ENCODE data around the gene MAP3K10.

MAP3K10 gene

GRCh38 chr19:40233811-40234389 lies 42.7 kb downstream of the MAP3K10 start:
- no peak for DNase-seq (ENCODE audit: low spot score)

GRCh38 chr19:40234429-40235237 lies 43.4 kb downstream of the MAP3K10 start:
- DNase-seq (ENCODE audit: low spot score), result no peak

- no peak for DNase-seq (ENCODE audit: low spot score)
Observed at GRCh38 chr19:40235238-40236025, 44.2 kb downstream of the MAP3K10 start.

- DNase-seq (ENCODE audit: low spot score), result no peak
Observed at GRCh38 chr19:40236026-40236355, 44.8 kb downstream of the MAP3K10 start.

- no peak for DNase-seq (ENCODE audit: low spot score)
Observed at GRCh38 chr19:40236366-40236765, 45.1 kb downstream of the MAP3K10 start.

GRCh38 chr19:40237791-40238190 lies 46.6 kb downstream of the MAP3K10 start:
- DNase-seq (ENCODE audit: low spot score), result no peak

- DNase-seq (ENCODE audit: low spot score), result no peak
Observed at GRCh38 chr19:40238775-40239174, 47.5 kb downstream of the MAP3K10 start.

GRCh38 chr19:40239415-40240226 lies 48.4 kb downstream of the MAP3K10 start:
- DNase-seq (ENCODE audit: low spot score), result no peak

- DNase-seq (ENCODE audit: low spot score), result no peak
Observed at GRCh38 chr19:40240332-40240731, 49.1 kb downstream of the MAP3K10 start.

GRCh38 chr19:40241125-40241808 lies 50.0 kb downstream of the MAP3K10 start:
- no peak for DNase-seq (ENCODE audit: low spot score)

GRCh38 chr19:40241809-40242384 lies 50.7 kb downstream of the MAP3K10 start:
- DNase-seq (ENCODE audit: low spot score), result no peak

GRCh38 chr19:40242480-40242879 lies 51.3 kb downstream of the MAP3K10 start:
- DNase-seq (ENCODE audit: low spot score), result no peak

- DNase-seq (ENCODE audit: low spot score), result peak; percentile 24
Observed at GRCh38 chr19:40243181-40243580, 52.0 kb downstream of the MAP3K10 start.

GRCh38 chr19:40244579-40245317 lies 53.5 kb downstream of the MAP3K10 start:
- DNase-seq (ENCODE audit: low spot score), result no peak

- no peak for DNase-seq (ENCODE audit: low spot score)
Observed at GRCh38 chr19:40245506-40246128, 54.4 kb downstream of the MAP3K10 start.

- no peak for DNase-seq (ENCODE audit: low spot score)
Observed at GRCh38 chr19:40246292-40247073, 55.3 kb downstream of the MAP3K10 start.

GRCh38 chr19:40247178-40247577 lies 56.0 kb downstream of the MAP3K10 start:
- DNase-seq (ENCODE audit: low spot score), result no peak

GRCh38 chr19:40247735-40248262 lies 56.6 kb downstream of the MAP3K10 start:
- DNase-seq (ENCODE audit: low spot score), result no peak

- DNase-seq (ENCODE audit: low spot score), result no peak
Observed at GRCh38 chr19:40249201-40249600, 58.0 kb downstream of the MAP3K10 start.
